HG03196 (cell line): ENCODE data around the gene OR10J5.
"Not testable (repeated sequence)": the region's sequence is repeated elsewhere in the genome, so short reads cannot be mapped to it uniquely, and the experiment has no call there.

Experiments used
- ATAC-seq: cut with Tn5 transposase; IDR thresholded peaks from one replicate; pipeline ENCODE4 v1.9.1; 2021; ENCODE audit not compliant: unreplicated experiment

OR10J5 gene, protein sequence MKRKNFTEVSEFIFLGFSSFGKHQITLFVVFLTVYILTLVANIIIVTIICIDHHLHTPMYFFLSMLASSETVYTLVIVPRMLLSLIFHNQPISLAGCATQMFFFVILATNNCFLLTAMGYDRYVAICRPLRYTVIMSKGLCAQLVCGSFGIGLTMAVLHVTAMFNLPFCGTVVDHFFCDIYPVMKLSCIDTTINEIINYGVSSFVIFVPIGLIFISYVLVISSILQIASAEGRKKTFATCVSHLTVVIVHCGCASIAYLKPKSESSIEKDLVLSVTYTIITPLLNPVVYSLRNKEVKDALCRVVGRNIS

DNA sequence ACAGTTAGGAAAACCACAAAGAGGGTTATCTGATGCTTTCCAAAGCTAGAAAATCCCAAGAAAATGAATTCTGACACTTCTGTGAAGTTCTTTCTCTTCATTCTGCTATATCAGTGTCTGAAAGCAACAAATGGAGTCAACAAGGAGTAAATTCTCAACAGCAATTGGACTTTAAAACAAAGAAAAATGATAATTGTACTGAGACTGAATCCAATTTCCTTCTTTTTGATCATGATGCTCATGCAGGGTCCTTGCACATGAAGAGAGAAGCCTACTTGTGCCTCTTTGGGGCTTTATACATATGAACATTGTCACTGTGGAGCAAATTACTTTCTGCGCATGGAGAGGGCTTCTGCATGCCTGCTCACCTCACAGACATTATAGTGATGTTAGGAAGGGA, at the start of gene OR10J5:
Gene OR10J5, minus strand, starts transcription at position 101 of the 400 bp plus-strand sequence. Its CDS starts 0 bp downstream, at position 101.
- ATAC-seq = no peak

DNA sequence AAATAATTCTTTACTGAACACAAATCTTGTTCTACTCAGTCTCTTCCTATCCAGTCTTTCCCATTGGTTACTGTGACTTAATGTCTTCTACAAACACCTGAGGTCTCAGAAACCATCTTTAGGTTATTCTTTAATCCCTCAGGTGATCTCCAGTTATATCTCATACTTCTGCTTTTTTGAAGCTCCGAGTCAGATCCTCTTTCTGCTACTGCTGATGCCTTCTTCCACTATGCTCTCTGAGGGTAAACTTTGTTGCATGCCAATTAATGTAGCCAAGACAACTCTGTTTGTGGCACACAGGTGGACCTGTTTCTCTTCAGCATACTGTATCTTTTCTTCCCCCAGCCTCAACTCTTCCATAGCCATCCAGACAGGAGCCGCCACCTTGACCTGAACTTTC, 48.7 kb upstream of the OR10J5 start:
- ATAC-seq = no peak

DNA sequence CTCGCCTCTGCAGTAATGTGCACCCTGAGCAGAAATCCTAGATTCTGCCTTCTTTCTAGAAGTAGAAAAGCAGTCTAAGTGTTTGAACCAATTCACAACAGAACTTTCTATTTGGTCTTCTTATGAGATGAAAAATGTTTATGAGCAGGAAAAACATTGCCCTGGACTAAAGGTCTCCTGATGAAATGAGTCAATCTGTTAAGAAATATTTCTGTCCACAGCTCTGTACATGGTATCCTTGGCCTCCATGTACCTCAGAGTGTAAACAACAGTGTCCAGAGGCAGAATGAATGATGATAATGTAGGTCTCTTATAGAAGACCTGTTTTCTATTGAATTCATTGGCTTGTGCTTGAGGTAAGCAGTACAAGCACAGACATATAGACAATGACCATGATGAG, 45.6 kb upstream of the OR10J5 start:
- no peak for ATAC-seq

GRCh38 chr1:159580340-159580739, 44.5 kb upstream of the OR10J5 start:
- no peak for ATAC-seq

GRCh38 chr1:159577446-159577845, 41.6 kb upstream of the OR10J5 start:
- no peak for ATAC-seq

DNA sequence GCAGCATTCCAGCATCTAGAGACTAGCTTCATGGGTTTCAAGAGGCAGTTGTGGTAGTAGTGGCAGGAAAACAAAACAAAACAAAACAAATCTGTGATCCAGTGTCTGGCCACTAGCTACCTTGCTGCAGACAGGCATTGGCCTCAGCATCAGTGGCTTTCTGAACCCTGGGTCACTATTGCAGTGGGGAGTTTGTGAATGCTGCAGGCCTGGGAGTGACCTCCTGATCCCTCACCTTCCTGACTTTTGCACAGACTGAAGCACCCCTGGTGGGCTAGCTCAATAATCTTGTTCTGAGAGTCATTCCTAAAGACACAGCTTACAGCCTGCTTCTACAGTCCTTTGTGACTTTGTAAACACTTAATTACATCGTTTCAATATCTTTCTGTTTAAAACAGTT, 26.9 kb upstream of the OR10J5 start:
- no peak for ATAC-seq

DNA sequence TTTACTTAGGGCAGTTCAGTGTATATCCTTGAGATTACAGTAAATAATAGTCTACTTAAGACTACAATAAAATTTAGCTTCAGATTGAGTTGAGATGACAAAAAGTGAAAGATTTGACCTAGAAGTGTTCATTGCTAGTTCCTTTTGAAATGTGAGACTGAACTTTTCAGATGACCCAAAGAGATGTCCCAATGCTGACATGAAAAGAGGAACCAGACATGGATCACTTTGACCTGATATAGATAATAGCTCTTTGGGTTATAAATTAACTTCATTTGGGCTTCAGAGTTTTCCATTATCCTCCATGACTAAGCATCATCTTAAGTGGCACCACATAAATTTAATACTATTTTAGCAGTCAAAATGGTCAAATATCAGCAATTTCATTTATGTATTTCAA, 25.7 kb upstream of the OR10J5 start:
- ATAC-seq = no peak

GRCh38 chr1:159560599-159560998, 24.8 kb upstream of the OR10J5 start:
- no peak for ATAC-seq

DNA sequence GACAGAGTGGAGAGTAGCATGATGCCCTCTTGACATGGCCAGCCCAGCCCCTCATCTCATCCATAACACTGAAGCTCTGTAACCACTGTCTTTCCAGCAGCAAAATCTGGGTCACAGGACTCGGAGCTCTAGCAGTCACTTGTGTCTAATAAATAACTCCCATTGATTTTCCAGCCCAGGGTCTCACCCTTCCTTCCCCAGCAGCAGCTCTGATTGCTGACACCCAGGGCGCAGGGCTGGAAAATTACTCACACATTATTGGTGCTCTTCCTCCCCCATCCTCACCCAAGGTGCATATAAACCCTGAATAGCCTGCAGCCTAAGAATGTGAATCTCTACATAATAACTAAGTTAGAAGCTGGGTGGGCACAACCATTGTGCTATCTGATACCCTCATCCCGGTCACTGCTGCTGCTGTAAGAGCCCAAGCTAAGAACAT, 21.1 kb upstream of the OR10J5 start:
- no peak for ATAC-seq

GRCh38 chr1:159554696-159555095, 18.9 kb upstream of the OR10J5 start:
- no peak for ATAC-seq

GRCh38 chr1:159554261-159554660, 18.5 kb upstream of the OR10J5 start:
- ATAC-seq = no peak

DNA sequence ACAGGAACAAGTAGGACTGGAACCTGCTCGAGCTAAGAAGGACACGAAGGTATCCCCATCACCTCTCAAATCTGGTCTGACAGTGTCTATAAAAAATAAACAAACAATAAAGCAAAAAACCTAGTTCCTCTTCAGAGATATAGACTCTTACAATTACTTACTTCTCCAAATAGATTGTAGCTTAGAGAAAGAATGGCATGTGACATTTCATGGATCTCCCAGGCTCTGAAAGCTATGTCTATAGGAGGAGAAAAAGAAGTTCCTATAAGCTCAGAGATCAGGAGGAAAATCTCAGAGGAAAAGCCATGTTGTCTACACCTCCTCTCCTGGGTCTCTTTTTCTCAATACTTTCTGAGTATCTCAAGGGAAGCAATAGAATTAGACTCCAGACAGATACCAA, 12.3 kb upstream of the OR10J5 start:
- no peak for ATAC-seq

GRCh38 chr1:159532922-159533321, 2.9 kb downstream of the OR10J5 start:
- no peak for ATAC-seq

GRCh38 chr1:159524792-159525191, 11.0 kb downstream of the OR10J5 start:
- not testable (repeated sequence) for ATAC-seq

DNA sequence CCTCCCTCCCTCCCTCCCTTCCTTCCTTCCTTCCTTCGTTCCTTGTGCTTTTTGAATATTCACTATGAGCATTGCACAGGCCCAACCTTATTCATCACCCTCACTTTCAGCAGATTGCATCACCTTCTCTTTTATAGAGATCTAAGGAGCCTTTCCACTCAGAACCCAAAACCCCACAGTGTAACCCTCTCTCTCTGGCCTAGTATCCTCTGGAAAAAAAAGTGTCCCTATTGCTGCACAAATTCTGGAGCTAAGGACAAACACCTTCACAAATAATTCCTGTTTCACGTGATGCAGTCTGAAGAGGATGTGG, 25.6 kb downstream of the OR10J5 start:
- no peak for ATAC-seq

GRCh38 chr1:159509440-159510228, 26.2 kb downstream of the OR10J5 start:
- ATAC-seq = no peak

DNA sequence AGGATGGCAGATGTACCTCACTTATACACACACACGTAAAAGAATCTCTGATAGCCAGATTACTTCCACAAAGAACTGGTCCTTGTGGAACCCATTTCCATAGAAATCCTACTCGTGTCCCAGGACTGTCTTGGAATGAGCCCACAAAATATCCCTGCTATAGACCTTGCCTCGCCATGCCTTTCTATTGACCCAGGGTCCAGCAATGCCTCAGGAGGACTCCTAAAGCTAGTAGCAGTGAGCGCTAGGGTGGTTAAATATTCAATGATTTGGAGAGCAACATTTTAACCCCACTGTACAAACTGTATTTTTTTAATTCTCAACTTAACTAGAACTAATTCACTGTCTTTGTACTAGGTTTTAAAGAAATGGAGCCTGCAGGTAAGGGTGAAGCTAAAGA, 26.9 kb downstream of the OR10J5 start:
- no peak for ATAC-seq

DNA sequence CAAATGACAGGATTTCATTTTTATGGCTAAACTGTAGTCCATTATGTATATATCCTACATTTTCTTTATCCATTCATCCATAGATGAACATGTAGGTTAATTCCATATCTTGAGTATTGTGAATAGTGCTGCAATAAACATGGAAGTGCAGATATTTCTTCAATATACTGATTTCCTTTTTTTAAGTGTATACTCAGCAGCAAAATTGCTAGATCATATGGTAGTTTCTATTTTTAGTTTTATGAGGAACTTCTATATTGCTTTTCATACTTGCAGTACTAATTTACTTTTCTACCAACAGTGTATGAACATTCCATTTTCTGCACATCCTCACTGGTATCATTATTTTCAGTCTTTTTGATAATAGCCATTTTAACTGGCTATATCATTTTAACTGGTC, 30.1 kb downstream of the OR10J5 start:
- no peak for ATAC-seq

DNA sequence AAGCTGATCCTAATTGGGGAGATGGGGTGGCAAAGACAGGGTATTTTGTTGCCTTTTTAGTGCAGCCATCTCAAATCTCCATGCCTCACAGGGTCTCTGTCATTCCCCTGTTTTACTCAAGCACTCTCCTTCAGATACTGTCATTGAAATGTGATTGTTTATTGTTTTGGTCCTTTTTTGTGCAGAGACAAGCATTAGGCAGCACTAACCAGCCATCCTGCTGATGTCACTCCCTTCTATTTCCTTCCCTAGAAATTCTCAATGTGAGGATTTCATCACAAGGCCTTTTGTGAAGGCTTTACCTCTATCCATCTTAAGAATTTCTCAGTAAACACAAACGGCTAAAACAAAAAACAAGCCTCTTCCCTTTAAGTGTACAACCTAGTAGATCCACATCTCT, 34.7 kb downstream of the OR10J5 start:
- ATAC-seq = no peak

- ATAC-seq = not testable (repeated sequence)
Observed at GRCh38 chr1:159494513-159495210, 41.1 kb downstream of the OR10J5 start.

DNA sequence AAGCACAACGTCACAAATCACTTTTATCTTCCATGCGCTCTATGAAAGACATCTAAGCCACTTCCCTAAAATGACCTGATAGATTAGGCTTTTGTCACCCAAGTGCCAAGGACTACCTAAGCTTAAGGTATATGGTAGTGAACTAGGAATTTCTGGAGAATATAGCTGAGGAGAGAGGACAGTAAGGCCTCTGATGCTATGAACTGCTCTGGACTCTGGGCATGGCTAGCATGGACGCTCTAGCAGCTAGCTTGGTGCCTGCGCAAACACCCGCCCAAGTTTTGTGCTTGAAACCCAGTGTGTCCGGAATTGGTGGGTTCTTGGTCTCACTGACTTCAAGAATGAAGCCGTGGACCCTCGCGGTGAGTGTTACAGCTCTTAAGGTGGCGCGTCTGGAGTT, 42.5 kb downstream of the OR10J5 start:
- ATAC-seq = no peak
